ENCODE results near the gene UBE2U. TPM values are rescaled to one million over a fixed set of nuclear protein-coding genes. Genes with fewer than 3 reads are reported as not detected.

The UBE2U gene
- total and polyA plus RNA-seq, 2 of the 4 experiments (the other 2 are of a cell fraction) = not detected

DNA sequence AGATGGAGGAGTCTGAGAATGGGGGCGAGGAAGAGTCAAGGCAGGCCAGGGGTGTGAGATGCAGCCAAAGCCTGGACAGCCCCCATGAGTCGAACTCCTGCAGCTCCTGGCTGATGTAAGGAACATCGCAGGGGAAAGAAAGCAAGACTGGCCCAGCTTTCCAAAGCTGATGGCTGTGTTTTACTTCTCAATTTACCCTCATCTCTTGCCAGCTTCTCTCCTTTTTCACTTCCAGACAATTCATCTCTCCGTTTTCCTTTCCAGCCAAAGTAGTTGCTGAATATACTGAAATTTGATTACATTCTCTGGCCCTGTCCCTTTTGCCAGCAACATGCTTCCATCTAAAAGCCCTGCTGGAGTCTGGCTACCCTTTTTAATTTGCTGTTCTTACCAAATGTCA is 40.0 kb upstream of the UBE2U start:
- Histone ChIP-seq H3K79me1 (ENCODE audit: low read depth in 1 of 2, low read length in 2 of 2) (no peaks in the 10 kb centered on the region), H2AFZ (replicated peaks; ENCODE audit: low read length, poor library complexity) (no peak overlapping the region), H4K8ac (ENCODE audit: low read depth in 2 of 2, low read length in 2 of 2) (no peak overlapping the region), H3K23ac (ENCODE audit: low read depth, low read length) (no peak overlapping the region), H2AK5ac (ENCODE audit: low read depth, low read length) (no peak overlapping the region), H2BK15ac (ENCODE audit: low read depth, low read length) (no peak overlapping the region), H2BK120ac (ENCODE audit: low read depth, low read length) (no peak overlapping the region), H2AK9ac (replicated peaks; ENCODE audit: low read depth, low read length, poor library complexity) (no peak overlapping the region), H3K4me1 (ENCODE audit: control insufficient read depth, insufficient read depth, low read length) (peaks cover 2% of the 10 kb centered on the region), H3K27ac (ENCODE audit: insufficient read depth, low read length) (no peak overlapping the region), H3K9ac (ENCODE audit: low read depth, low read length) (no peak overlapping the region), H2BK5ac (ENCODE audit: low read depth, low read length, poor library complexity, severe bottlenecking) (no peak overlapping the region), H3K18ac (ENCODE audit: low read depth, low read length) (no peak overlapping the region), H2BK20ac (ENCODE audit: low read depth, low read length) (no peak overlapping the region), H4K5ac (ENCODE audit: low read depth, low read length) (no peak overlapping the region), H3K14ac (replicated peaks; ENCODE audit: low read depth, low read length) (no peak overlapping the region), H3K4me3 (ENCODE audit: insufficient read depth, low read depth, low read length) (no peak overlapping the region), H3K56ac (ENCODE audit: extremely low read depth, insufficient read depth, low read length) (no peak overlapping the region), H3K4me2 (ENCODE audit: low read depth, low read length) (no peak overlapping the region), H3K9me1 (ENCODE audit: insufficient read depth, low read length) (no peaks in the 10 kb centered on the region; the same call in 1 of the 2 replicates), H3K4ac (ENCODE audit: low read depth, low read length) (no peak overlapping the region), H3K9me3 (ENCODE audit: control insufficient read depth, insufficient read depth, low read length) (no peaks in the 10 kb centered on the region), H4K20me1 (ENCODE audit: insufficient read depth, low read length) (no peaks in the 10 kb centered on the region), H3K36me3 (ENCODE audit: control insufficient read depth, insufficient read depth, low read length) (peaks cover 2% of the 10 kb centered on the region; the same call in 1 of the 2 replicates), H3K27me3 (ENCODE audit: control insufficient read depth, insufficient read depth, low read length) (no peaks in the 10 kb centered on the region), H4K91ac (ENCODE audit: insufficient read depth, low read depth, low read length) (no peak overlapping the region)
- dilution Hi-C loops (cut with HindIII; ENCODE audit: low sequenced_read_pairs, unreplicated experiment) = no loop called here
- intact Hi-C loops (cut with micrococcal nuclease) = loop anchor here (5.0 kb wide), 3 partner anchors 386 to 546 kb away; no protein-coding TSS in a partner anchor
- TF ChIP-seq MAZ (IDR thresholded peaks at IDR 0.05; ENCODE audit: borderline replicate concordance, low read depth, low read length) (no peak), BHLHE40 (IDR thresholded peaks at IDR 0.05; ENCODE audit: low read depth, low read length) (no peak), FOS (IDR thresholded peaks at IDR 0.05; ENCODE audit: low read depth, low read length) (no peak), RCOR1 (IDR thresholded peaks at IDR 0.05; ENCODE audit: insufficient replicate concordance, low read length) (no peak), RAD21 (IDR thresholded peaks at IDR 0.05; ENCODE audit: low read length) (no peak), CTCF (conservative IDR thresholded peaks at IDR 0.05; ENCODE audit: low read depth, low read length) (no peak), MXI1 (IDR thresholded peaks at IDR 0.05; ENCODE audit: borderline replicate concordance, low read depth, low read length) (no peak)
- TF ChIP-seq, protein P1, sequence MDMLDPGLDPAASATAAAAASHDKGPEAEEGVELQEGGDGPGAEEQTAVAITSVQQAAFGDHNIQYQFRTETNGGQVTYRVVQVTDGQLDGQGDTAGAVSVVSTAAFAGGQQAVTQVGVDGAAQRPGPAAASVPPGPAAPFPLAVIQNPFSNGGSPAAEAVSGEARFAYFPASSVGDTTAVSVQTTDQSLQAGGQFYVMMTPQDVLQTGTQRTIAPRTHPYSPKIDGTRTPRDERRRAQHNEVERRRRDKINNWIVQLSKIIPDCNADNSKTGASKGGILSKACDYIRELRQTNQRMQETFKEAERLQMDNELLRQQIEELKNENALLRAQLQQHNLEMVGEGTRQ (IDR thresholded peaks at IDR 0.05; ENCODE audit: low read depth, low read length) = no peak
- in situ Hi-C loops (cut with MboI; ENCODE audit: low sequenced_read_pairs) = loop anchor here (5.0 kb wide), 1 partner anchor 79 kb away; no protein-coding TSS in a partner anchor
- ChIA-PET CTCF (interaction anchor here (0.5 to 1.1 kb wide), 9 partner anchors 8 to 963 kb away, joined by 3 to 6 read pairs (median 4); no protein-coding TSS in a partner anchor), POLR2A (ENCODE audit: unreplicated experiment) (no interaction called here)
- no CpG with 5 or more reads among the region's 4 CpGs for WGBS, 2 experiments (ENCODE audit: extremely low coverage in 2 of 2, insufficient read length in 1 of 2)
- no peak for DNase-seq
- no peak for ATAC-seq (ENCODE audit: low read depth)
- no TSS peak for BruUV-seq (replicated peaks)
